ENCODE results near the gene USP15.
"Not testable (repeated sequence)": the region's sequence is repeated elsewhere in the genome, so short reads cannot be mapped to it uniquely, and the experiment has no call there.

DNA sequence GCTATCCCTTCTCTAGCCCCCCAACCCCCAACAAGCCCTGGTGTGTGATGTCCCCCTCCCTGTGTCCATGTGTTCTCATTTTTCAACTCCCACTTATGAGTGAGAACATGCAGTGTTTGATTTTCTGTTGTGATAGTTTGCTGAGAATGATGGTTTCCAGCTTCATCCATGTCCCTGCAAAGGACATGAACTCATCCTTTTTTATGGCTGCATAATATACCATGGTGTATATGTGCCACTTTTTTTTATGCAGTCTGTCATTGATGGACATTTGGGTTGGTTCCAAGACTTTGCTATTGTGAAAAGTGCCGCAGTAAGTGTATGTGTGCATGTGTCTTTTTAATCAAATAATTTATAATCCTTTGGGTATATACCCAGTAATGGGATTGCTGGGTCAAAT, 104.5 kb downstream of the USP15 start:
- TF ChIP-seq, protein P1, sequence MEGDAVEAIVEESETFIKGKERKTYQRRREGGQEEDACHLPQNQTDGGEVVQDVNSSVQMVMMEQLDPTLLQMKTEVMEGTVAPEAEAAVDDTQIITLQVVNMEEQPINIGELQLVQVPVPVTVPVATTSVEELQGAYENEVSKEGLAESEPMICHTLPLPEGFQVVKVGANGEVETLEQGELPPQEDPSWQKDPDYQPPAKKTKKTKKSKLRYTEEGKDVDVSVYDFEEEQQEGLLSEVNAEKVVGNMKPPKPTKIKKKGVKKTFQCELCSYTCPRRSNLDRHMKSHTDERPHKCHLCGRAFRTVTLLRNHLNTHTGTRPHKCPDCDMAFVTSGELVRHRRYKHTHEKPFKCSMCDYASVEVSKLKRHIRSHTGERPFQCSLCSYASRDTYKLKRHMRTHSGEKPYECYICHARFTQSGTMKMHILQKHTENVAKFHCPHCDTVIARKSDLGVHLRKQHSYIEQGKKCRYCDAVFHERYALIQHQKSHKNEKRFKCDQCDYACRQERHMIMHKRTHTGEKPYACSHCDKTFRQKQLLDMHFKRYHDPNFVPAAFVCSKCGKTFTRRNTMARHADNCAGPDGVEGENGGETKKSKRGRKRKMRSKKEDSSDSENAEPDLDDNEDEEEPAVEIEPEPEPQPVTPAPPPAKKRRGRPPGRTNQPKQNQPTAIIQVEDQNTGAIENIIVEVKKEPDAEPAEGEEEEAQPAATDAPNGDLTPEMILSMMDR (IDR thresholded peaks at IDR 0.05) = not testable (repeated sequence)
- TF ChIP-seq POLR2A (IDR thresholded peaks at IDR 0.05) = not testable (repeated sequence)
